Non-pigmented ciliary epithelial cell (primary cell): Measurements from ENCODE around the gene KCTD2.

Experiments used
- DNase-seq: peaks from one replicate; pipeline ENCODE4 v3.0.0-alpha.2; 2010; ENCODE audit warnings: low read depth

The KCTD2 gene

DNA sequence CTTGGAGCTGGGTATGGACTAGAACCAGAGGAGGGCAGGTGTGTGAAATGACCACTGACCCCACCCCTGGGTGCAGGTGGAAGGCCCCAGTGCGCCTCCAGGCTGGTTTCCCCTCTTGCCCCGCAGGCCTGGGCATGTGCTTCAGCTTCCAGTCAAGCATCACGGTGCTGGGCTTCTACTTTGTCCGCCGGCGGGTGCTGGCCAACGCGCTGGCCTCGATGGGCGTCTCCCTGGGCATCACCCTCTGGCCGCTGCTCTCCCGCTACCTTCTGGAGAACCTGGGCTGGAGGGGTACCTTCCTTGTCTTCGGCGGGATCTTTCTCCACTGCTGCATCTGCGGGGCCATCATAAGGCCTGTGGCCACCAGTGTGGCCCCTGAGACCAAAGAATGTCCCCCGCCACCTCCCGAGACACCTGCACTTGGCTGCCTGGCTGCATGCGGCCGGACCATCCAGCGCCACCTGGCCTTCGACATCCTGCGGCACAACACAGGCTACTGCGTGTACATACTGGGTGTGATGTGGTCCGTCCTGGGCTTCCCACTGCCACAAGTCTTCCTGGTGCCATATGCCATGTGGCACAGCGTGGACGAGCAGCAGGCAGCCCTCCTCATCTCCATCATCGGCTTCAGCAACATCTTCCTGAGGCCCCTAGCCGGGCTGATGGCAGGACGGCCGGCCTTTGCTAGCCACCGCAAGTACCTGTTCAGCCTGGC lies 53.0 kb downstream of the KCTD2 start:
- DNase-seq: no peak

DNA sequence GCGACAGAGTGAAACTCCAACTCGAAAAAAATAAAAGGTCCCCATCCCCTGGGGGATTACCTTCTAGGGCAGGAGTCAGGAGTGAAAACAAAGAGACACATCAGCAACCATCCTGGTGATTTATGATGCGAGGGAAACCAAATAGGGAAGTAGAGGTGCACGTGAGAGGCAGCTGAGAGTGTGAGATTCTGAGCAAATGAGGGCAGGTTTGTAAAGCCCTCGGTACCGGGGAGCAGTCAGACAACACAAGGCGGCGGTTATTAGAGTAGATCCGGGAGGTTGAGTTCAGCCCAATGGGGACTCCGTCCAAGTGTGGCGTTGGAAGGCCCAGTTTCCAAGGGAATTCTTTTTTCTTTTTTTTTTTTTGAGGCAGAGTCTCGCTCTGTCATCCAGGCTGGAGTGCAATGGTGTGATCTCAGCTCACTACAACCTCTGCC lies 55.4 kb downstream of the KCTD2 start:
- no peak for DNase-seq

DNA sequence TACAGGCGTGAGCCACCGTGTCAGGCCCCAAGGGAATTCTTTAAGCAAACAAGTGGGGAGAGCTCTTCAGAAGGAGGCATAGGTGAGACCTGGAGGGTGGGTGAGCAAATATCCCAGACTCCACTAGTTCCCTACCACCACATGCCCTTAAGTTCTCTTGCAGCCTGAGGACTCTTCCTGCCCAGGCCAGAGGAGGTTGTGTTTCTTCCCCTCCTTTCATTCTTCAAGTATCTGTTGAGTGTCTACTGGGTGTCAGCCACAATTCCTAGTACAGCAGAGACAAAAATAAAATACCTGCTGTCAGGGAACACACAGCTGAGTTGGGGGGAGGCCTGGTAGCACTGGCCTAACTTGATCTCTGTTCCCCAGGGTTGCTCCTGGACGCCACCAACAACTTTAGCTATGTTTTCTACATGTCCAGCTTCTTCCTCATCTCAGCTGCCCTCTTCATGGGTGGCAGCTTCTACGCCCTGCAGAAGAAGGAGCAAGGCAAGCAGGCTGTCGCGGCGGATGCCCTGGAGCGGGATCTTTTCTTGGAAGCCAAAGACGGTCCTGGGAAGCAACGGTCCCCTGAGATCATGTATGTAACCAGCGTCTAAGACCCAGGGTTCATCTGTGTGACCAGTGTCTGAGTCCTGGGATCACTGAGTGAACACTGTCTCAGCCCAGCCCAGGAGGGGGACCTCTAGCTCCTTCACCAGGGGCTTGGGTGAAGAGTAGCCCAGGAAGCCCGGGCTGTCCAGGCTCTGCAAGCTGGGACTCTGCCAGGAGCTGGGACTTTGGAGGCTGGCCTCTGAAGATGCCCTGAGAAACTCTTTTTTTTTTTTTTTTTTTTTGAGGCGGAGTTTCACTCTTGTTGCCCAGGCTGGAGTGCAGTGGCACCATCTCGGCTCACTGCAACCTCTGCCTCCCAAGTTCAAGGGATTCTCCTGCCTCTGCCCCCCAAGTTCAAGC lies 56.9 kb downstream of the KCTD2 start:
- no peak for DNase-seq

DNA sequence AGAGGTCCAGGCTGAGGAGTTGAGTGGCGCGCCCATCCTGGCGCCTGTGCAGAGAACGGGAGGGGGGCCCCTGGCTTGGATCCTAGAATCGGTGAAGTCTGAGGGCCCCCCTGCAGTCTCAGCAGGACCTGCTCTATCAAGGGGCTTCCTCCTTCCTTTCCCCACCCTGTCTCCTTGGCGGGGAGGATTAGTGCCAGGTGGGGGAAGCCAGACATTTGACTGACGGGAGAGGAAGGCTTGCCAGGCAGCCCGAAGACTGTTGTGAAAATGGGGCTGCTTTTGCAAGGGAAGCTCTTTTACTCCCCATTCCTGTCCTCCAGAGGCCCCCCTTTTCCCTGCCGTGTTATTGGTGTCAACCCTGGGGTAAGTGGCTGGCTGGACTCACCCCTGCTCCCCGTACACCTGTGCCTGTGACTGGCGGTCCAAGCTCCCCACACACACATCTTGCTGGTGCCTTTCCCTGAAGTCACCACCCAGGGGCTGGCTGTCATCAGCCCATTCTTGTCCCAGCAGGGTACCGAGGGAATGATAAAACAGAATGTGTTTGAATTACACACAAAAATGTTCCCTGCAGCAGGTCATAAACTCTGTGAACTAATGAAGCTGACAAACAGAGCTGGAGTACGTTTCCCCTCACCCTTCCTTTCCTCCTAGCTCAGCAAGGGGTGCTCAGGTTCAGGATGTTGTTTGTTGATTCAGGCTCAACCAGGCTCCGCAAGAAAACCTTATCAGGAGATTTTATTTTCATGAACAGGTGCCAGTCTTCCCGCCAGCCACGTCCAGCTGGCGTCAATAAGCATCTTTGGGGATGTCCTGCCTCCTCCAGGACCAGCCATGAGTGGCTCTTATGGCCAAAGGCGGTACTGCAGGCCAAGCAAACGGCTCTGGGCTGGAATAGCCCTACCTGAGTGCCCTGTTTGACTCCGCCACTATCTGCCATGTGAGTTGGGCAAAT lies 58.4 kb downstream of the KCTD2 start:
- no peak for DNase-seq

DNA sequence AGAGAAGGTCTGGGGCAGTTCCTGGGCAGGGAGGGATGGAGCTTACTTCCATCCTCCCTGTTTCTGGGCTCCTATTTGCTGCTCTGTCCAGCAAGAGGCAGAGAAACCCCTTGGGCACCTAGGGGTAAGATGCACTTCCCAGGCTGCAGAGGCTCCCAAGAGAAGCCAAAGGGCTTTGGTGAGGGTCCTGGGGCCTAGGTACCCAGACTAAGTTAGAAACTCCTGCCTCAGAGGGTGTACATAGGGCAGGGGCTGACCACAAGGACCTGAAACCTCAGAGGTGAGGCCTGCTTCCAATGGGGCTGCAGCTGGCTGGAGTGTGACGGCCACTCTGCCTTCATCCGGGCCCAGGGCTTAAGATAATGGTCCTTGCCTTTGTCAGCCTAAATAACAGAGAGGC lies 61.2 kb downstream of the KCTD2 start:
- DNase-seq: no peak

DNA sequence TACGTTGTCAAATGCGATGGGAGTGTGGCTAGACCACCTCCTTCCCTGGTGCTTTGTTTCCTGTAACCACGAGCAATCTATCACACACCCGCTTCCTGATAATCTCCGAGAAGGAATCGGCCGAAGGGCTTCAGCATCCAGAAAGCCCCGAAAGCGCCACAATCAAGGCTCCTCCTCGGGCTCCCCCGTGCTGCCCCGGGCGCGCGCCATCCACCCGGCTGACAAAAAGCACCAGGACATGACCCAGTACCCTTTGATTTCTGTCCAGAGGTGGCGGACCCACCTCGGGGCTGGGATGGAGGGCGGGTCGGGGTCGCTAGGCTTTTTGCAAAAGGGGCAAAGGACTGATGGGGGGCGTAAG lies 62.0 kb downstream of the KCTD2 start:
- no peak for DNase-seq

DNA sequence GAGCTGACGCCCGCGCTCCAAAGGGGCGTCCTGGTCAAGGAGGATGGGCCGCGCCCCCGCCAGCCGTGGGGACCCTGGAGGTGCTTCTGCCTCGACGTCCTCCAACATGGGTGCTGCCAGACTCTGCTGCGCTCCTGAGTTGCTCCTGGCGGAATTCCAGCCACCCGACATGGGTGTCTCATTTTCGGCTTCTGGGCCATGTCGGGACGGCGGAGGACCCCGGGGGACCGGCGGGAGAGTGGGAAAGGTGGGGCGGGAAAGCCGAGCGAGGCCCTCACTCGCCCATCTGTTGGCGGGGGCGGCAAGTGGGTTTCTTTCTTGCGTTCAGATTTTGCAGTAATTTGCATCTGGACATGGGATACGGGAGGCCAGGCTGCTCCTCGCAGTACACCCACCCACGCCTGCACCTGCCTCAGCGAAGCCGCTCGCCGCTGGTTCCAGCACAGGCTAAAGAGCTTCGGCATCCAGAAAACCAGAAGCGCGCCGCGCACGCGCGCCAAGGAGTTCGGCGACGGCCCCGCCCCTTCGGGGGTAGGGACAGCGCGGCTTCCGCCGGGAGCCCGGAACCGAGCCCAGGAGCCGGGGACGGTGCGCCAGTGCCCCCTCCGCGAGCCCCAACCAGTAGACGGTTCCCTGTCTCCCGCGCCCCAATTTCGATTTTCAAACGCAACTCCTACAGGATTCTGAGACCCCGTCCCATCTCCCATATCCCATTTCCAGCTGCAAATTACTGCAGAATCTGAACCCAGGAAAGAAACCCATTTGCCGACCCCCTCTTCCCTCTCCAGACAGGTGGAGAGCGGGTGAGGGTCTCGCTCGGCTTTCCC lies 62.6 kb downstream of the KCTD2 start, which contains the start of gene ARMC7:
TSS of gene ARMC7 (plus strand) at position 563 of the 827 bp plus-strand sequence. CDS start 320 bp downstream, outside the sequence.
- no peak for DNase-seq

DNA sequence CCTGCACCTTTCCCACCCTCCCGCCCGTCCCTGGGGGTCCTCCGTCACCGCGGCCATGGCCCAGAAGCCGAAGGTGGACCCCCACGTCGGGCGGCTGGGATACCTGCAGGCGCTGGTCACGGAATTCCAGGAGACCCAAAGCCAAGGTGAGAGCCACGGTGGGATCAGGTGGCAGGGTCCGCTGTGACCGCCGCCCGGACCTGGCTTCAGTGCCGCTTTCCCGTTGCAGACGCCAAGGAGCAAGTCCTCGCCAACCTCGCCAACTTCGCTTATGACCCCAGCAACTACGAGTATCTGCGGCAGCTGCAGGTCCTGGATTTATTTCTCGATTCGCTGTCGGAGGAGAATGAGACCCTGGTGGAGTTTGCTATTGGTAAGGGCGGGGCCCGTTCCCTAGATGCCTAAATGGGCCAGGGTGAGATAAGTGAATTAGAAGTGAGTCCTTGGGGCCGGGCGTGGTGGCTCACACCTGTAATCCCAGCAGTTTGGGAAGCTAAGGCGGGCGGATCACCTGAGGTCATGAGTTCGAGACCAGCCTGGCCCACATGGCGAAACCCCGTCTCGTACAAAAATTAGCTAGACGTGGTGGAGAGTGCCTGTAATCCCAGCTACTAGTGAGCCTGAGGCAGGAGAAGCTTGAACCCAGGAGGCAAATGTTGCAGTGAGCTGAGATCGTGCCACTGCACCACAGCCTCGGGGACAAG lies 63.4 kb downstream of the KCTD2 start:
- no peak for DNase-seq

DNA sequence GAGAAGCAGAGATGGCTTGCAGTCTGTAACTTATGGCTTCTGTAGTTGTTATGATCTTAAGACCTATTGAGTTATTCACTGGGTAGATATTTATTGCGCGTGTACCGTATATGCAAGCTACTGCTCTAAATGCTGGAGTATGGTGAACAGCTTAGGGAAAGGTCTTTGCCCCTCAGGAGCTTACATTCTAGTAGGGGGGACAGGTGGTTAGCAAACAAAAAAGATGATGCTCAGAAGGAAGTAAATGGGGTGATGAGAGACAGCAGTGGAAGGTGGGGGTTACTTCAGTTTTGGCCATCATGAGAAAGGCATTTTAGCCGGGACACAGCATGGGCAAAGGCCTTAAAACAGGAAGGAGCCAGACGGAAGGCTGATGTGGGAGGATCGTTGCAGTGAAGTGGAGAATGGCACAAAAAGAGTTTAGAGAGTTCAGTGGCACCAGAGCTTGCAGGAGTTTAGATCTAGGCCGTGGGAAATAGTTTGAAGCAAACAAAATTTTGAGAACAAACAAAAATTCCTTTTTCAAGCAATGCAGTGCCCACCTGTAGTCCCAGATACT lies 64.8 kb downstream of the KCTD2 start:
- DNase-seq: no peak

DNA sequence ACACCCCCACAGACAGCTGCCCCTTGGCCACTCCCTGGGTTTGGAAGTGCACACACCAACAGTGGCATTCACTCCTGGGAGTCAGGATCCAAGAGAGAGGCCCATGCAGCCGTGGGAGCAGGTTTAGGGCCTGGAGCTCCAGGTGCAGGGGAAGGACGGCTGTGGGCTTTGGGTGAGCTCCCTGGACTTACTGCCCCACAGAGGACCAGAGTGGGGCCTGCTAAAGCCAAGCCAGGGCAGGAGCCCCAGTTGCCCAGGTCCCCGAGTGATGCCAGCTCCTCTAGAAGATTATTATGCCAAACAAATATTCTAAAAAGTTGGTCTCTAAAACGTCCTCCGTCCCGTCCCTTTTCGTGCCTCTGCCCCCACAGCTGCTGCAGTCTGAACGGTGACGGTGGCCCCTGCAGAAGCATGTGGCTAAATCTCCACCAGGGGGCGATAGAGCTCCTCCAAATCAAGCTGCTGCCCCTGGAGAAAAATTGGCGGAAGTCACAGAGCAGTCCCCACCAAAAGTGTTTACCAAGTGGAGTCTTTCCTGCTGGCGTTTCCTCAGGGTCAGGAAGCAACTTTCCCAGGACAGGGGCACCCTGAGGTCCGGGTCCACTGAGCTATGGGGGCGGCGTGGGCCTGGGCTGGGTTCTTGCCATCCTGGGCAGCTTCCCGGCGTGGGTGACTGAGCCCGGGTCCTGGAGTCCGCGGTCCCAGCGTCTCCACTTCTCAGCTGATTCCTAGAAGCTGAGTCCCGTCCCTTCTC lies 67.0 kb downstream of the KCTD2 start:
- DNase-seq: no peak

DNA sequence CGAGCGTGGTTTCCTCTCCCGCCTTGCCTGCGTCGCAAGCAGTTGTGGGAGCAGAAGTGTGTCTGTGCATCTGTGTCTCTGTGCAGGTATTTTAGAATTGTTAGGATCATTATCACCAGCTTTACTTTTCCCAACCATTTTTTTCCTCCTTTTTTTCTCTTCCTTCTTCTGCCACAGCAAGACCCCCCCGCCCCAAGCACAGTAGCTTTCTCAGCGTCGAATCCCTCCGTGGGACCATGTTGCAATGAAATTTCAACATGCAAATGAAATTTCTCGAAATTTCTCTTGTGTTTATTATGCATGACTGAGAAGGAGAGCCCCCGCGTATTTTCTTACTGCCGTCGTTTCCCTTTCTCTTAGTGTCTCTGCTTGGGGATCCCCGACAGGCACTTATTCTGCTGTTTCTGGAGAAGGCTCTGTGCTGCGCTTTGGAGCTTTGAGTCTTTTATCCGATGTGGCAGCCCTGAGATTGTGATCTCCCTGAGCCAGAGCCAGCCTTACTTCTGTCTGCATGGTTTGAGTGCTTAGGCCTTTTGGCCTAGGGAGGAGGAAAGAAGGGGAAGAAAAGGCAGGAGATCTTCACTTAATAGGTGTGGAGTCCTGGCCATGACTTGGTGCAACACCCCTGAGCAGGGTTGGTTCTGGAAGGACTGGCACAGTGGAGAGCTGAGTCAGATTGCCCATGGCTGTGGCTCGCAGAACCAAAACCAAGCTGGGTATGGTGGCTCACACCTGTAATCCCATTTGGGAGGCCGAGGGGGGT lies 67.7 kb downstream of the KCTD2 start:
- no peak for DNase-seq
